Epithelial cell of esophagus (primary cell): ENCODE results near the gene PLCH2.

Experiments
- DNase-seq: peaks from one replicate; pipeline ENCODE4 v3.0.0; 2010; ENCODE audit warnings: low read depth
- H3K4me3 ChIP-seq: 2 replicates; pipeline ENCODE4 v1.5.1; 2011; ENCODE audit warnings: mild to moderate bottlenecking, low read length, control low read depth
- CTCF ChIP-seq: IDR thresholded peaks from 2 replicates; pipeline ENCODE4 v1.5.1; 2011; ENCODE audit warnings: low read depth, mild to moderate bottlenecking, low read length, control low read depth, inconsistent platforms; ENCODE audit not compliant: insufficient read depth; ENCODE audit errors: missing control alignments

The PLCH2 gene

GRCh38 chr1:2476061-2476999, at the start of gene PLCH2:
Gene PLCH2, plus strand, starts transcription at chr1:2476289. Its CDS starts 300 bp downstream, at chr1:2476589.
- no peak for DNase-seq
- no peak for TF ChIP-seq CTCF

GRCh38 chr1:2426540-2426939, 49.5 kb upstream of the PLCH2 start:
- H3K4me3 ChIP-seq, result no peak overlapping the region
- no peak for TF ChIP-seq CTCF
- DNase-seq, result no peak

More at GRCh38 chr1:2476061-2476999, at the start of gene PLCH2:
- H3K4me3 ChIP-seq, result no peak within 1 kb of the TSS

GRCh38 chr1:2427051-2427450, 49.0 kb upstream of the PLCH2 start:
- DNase-seq, result no peak
- TF ChIP-seq CTCF, result no peak
- no peak overlapping the region for H3K4me3 ChIP-seq

- DNase-seq, result no peak
- no peak for TF ChIP-seq CTCF
- H3K4me3 ChIP-seq, result no peak overlapping the region
Measured at GRCh38 chr1:2427976-2428375, 48.1 kb upstream of the PLCH2 start.

GRCh38 chr1:2428490-2428889, 47.6 kb upstream of the PLCH2 start:
- peak overlapping the region; percentile 78 for H3K4me3 ChIP-seq
- DNase-seq, result peak; percentile 95
- no peak for TF ChIP-seq CTCF

GRCh38 chr1:2429780-2430591, 46.1 kb upstream of the PLCH2 start:
- DNase-seq, result peak; percentile 66
- TF ChIP-seq CTCF, result peak; percentile 58
- peak overlapping the region; percentile 78 for H3K4me3 ChIP-seq
